Stimulated activated CD8-positive, alpha-beta memory T cell treated with anti-CD3 and anti-CD28 coated beads, Interleukin-7, amount 100 ng/mL, for 1 hour (primary cell): ENCODE results near the gene RNF7.
"Not testable (repeated sequence)": the region's sequence is repeated elsewhere in the genome, so short reads cannot be mapped to it uniquely, and the experiment has no call there.

Experiments
- DNase-seq, 2 donors: peaks; one replicate each; pipeline ENCODE4 v3.0.0-alpha.2; 2020; ENCODE audit warnings: low read depth in 2 of 2

Gene RNF7

GRCh38 chr3:141735770-141736465 is 2.2 kb upstream of the RNF7 start:
- DNase-seq, result no peak

- no peak for DNase-seq
These were observed 1.0 kb upstream of the RNF7 start for GRCh38 chr3:141737093-141737492.

- no peak for DNase-seq
These were observed 448 bp upstream of the RNF7 start for GRCh38 chr3:141737678-141738021.

- no peak for DNase-seq
These were observed 829 bp downstream of the RNF7 start for GRCh38 chr3:141738891-141739363.

GRCh38 chr3:141739731-141740130 is 1.6 kb downstream of the RNF7 start:
- no peak for DNase-seq

- no peak for DNase-seq
These were observed 2.3 kb downstream of the RNF7 start for GRCh38 chr3:141740349-141740748.

- no peak for DNase-seq
These were observed 5.2 kb downstream of the RNF7 start for GRCh38 chr3:141743305-141743704.

- DNase-seq, result no peak
These were observed 8.9 kb downstream of the RNF7 start for GRCh38 chr3:141746962-141747361.

- DNase-seq, result no peak
These were observed 15.3 kb downstream of the RNF7 start for GRCh38 chr3:141753399-141753798.

- no peak for DNase-seq
These were observed 15.9 kb downstream of the RNF7 start for GRCh38 chr3:141754032-141754431.

- DNase-seq, result not testable (repeated sequence)
These were observed 24.5 kb downstream of the RNF7 start for GRCh38 chr3:141762552-141762951.

GRCh38 chr3:141763088-141763750 is 25.1 kb downstream of the RNF7 start, which contains the start of gene GRK7:
GRK7 (plus strand) TSS chr3:141763408; CDS start chr3:141778285, 14,877 bp downstream.
- no peak for DNase-seq

- DNase-seq, result no peak
These were observed 25.9 kb downstream of the RNF7 start for GRCh38 chr3:141764045-141764444.

- no peak for DNase-seq
These were observed 26.4 kb downstream of the RNF7 start for GRCh38 chr3:141764465-141764864.

- no peak for DNase-seq
These were observed 26.9 kb downstream of the RNF7 start for GRCh38 chr3:141764986-141765385.

GRCh38 chr3:141767066-141767465 is 29.0 kb downstream of the RNF7 start:
- DNase-seq, result no peak

GRCh38 chr3:141769221-141769894 is 31.3 kb downstream of the RNF7 start:
- no peak for DNase-seq

- DNase-seq, result no peak
These were observed 35.6 kb downstream of the RNF7 start for GRCh38 chr3:141773676-141774075.

GRCh38 chr3:141776376-141776775 is 38.3 kb downstream of the RNF7 start:
- no peak for DNase-seq

GRCh38 chr3:141776885-141777284 is 38.8 kb downstream of the RNF7 start:
- no peak for DNase-seq

- DNase-seq, result no peak
These were observed 40.1 kb downstream of the RNF7 start for GRCh38 chr3:141777957-141778813.

- no peak for DNase-seq
These were observed 41.6 kb downstream of the RNF7 start for GRCh38 chr3:141779667-141780066.
